Activated CD8-positive, alpha-beta T cell treated with anti-CD3 and anti-CD28 coated beads for 36 hours (primary cell): ENCODE data around the gene AAMP. TPM values are rescaled to one million over a fixed set of nuclear protein-coding genes. Genes with fewer than 3 reads are reported as not detected.

Experiments
- ATAC-seq: fragments of 200-7000 bp; cut with Tn5 transposase; one replicate; pipeline ENCODE4 v1.10.0; 2021; ENCODE audit warnings: mild to moderate bottlenecking, moderate library complexity
- CTCF ChIA-PET: fragments of 350-600 bp; sonication (Branson Sonifier 250); formaldehyde crosslinking; loops from one replicate; lab custom pipeline; 2021; ENCODE audit warnings: antibody characterized with exemption; lab: Charles Lee
- POLR2A ChIA-PET: fragments of 350-600 bp; sonication (Branson Sonifier 250); formaldehyde crosslinking; loops from one replicate; lab custom pipeline; 2021; ENCODE audit warnings: antibody characterized with exemption; lab: Charles Lee
- DNase-seq: peaks from one replicate; pipeline ENCODE4 v3.0.0-alpha.2; 2020
- H3K27ac Mint-ChIP-seq: one replicate; pipeline ENCODE4 v1.8.0; 2021; ENCODE audit warnings: mild to moderate bottlenecking, mixed read lengths
- H3K27me3 Mint-ChIP-seq: one replicate; pipeline ENCODE4 v1.8.0; 2021; ENCODE audit warnings: mixed read lengths
- H3K36me3 Mint-ChIP-seq: one replicate; pipeline ENCODE4 v1.8.0; 2021; ENCODE audit warnings: low read depth, mixed read lengths
- H3K4me1 Mint-ChIP-seq: one replicate; pipeline ENCODE4 v1.8.0; 2021; ENCODE audit warnings: low read depth, mixed read lengths
- H3K4me3 Mint-ChIP-seq: one replicate; pipeline ENCODE4 v1.8.0; 2021; ENCODE audit warnings: mild to moderate bottlenecking, moderate library complexity, mixed read lengths
- H3K9me3 Mint-ChIP-seq: one replicate; pipeline ENCODE4 v1.8.0; 2021; ENCODE audit warnings: mixed read lengths
- intact Hi-C: fragments of 100-400 bp; cut with micrococcal nuclease; formaldehyde crosslinking; loops from one replicate; pipeline ENCODE4 v1.10.0; 2022
- total RNA-seq, 2 experiments: library from RNA; stranded (reverse); gene quantifications; one replicate each; pipeline ENCODE4 v1.2.3, GENCODE V29; 2021
- TF ChIP-seq, protein P1 (sequence below): fragments of 200-600 bp; IDR thresholded peaks from one replicate; pipeline ENCODE4 v1.8.0; 2022; ENCODE audit warnings: antibody characterized with exemption, mild to moderate bottlenecking

AAMP gene
- total RNA-seq, 2 experiments from 2014 or later: 75.8 to 82.8 TPM

GRCh38 chr2:218228366-218229090, 41.4 kb downstream of the AAMP start:
- DNase-seq (no peak), ATAC-seq (no peak)
- Mint-ChIP-seq H3K4me3 (peak overlapping the region; percentile 31), H3K36me3 (peaks cover 86% of the 10 kb centered on the region), H3K9me3 (no peaks in the 10 kb centered on the region), H3K27me3 (no peaks in the 10 kb centered on the region), H3K27ac (peak overlapping the region; percentile 92), H3K4me1 (peaks cover 74% of the 10 kb centered on the region)
- TF ChIP-seq, protein P1, sequence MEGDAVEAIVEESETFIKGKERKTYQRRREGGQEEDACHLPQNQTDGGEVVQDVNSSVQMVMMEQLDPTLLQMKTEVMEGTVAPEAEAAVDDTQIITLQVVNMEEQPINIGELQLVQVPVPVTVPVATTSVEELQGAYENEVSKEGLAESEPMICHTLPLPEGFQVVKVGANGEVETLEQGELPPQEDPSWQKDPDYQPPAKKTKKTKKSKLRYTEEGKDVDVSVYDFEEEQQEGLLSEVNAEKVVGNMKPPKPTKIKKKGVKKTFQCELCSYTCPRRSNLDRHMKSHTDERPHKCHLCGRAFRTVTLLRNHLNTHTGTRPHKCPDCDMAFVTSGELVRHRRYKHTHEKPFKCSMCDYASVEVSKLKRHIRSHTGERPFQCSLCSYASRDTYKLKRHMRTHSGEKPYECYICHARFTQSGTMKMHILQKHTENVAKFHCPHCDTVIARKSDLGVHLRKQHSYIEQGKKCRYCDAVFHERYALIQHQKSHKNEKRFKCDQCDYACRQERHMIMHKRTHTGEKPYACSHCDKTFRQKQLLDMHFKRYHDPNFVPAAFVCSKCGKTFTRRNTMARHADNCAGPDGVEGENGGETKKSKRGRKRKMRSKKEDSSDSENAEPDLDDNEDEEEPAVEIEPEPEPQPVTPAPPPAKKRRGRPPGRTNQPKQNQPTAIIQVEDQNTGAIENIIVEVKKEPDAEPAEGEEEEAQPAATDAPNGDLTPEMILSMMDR: no peak
- ChIA-PET POLR2A (interaction anchor here (1.0 to 8.5 kb wide), 7 partner anchors 9 to 42 kb away, joined by 3 to 75 read pairs (median 5); partner anchors contain the start of genes AAMP, ARPC2 and PNKD), CTCF (interaction anchor here (0.8 to 4.8 kb wide), 7 partner anchors 8 to 46 kb away, joined by 3 to 50 read pairs (median 4); no protein-coding TSS in a partner anchor)
- intact Hi-C loops: loop anchor here (1.0 to 5.0 kb wide), 2 partner anchors 9 to 41 kb away; no protein-coding TSS in a partner anchor

GRCh38 chr2:218226903-218227302, 43.0 kb downstream of the AAMP start:
- Mint-ChIP-seq H3K4me3 (no peak overlapping the region), H3K27me3 (no peaks in the 10 kb centered on the region), H3K9me3 (no peaks in the 10 kb centered on the region), H3K27ac (peak overlapping the region; percentile 80), H3K36me3 (peaks cover 88% of the 10 kb centered on the region), H3K4me1 (peaks cover 85% of the 10 kb centered on the region)
- ChIA-PET POLR2A (interaction anchor here (0.5 to 2.3 kb wide), 7 partner anchors 8 to 29 kb away, joined by 3 to 13 read pairs (median 4); no protein-coding TSS in a partner anchor), CTCF (interaction anchor here (0.8 to 1.9 kb wide), 4 partner anchors 15 to 45 kb away, joined by 3 to 6 read pairs (median 4); partner anchors contain the start of genes AAMP and PNKD)
- intact Hi-C loops: loop anchor here (5.0 kb wide), 1 partner anchor 40 kb away; no protein-coding TSS in a partner anchor
- ATAC-seq (no peak), DNase-seq (no peak)
- TF ChIP-seq, protein P1: no peak

GRCh38 chr2:218224186-218224585, 45.8 kb downstream of the AAMP start:
- peaks cover 86% of the 10 kb centered on the region for H3K4me1 Mint-ChIP-seq
- CTCF ChIA-PET: interaction anchor here (1.4 to 2.1 kb wide), 2 partner anchors 57 to 66 kb away, joined by 3 to 6 read pairs; partner anchors contain the start of gene CXCR1
- DNase-seq (no peak), ATAC-seq (no peak)
- no peaks in the 10 kb centered on the region for H3K9me3 Mint-ChIP-seq
- peak overlapping the region; percentile 88 for H3K27ac Mint-ChIP-seq
- H3K36me3 Mint-ChIP-seq: peaks cover 95% of the 10 kb centered on the region
- no peaks in the 10 kb centered on the region for H3K27me3 Mint-ChIP-seq
- H3K4me3 Mint-ChIP-seq: peak overlapping the region; percentile 93
- POLR2A ChIA-PET: interaction anchor here (0.7 to 0.8 kb wide), 2 partner anchors 62 to 64 kb away, joined by 3 read pairs; no protein-coding TSS in a partner anchor
- TF ChIP-seq, protein P1: no peak
- intact Hi-C loops: loop anchor here (5.0 kb wide), 1 partner anchor 33 kb away; no protein-coding TSS in a partner anchor

GRCh38 chr2:218223046-218223445, 46.9 kb downstream of the AAMP start:
- intact Hi-C loops: loop anchor here (5.0 kb wide), 1 partner anchor 34 kb away; no protein-coding TSS in a partner anchor
- Mint-ChIP-seq H3K4me1 (peaks cover 75% of the 10 kb centered on the region), H3K27ac (peak overlapping the region; percentile 88), H3K4me3 (peak overlapping the region; percentile 93), H3K36me3 (peaks cover 95% of the 10 kb centered on the region), H3K27me3 (no peaks in the 10 kb centered on the region), H3K9me3 (no peaks in the 10 kb centered on the region)
- POLR2A ChIA-PET: interaction anchor here (0.7 kb wide), 1 partner anchor 39 kb away, joined by 3 read pairs; no protein-coding TSS in a partner anchor
- ATAC-seq (peak; percentile 63), DNase-seq (peak; percentile 46)
- TF ChIP-seq, protein P1: no peak
- CTCF ChIA-PET: interaction anchor here (1.0 to 5.3 kb wide), 2 partner anchors 7 to 34 kb away, joined by 3 to 50 read pairs; no protein-coding TSS in a partner anchor
